HepG2 (cell line): ENCODE data around the gene GRM2. TPM values are rescaled to one million over a fixed set of nuclear protein-coding genes. Genes with fewer than 3 reads are reported as not detected.

Experiments used
- ATF1 ChIP-seq: IDR thresholded peaks from 2 replicates; pipeline ENCODE4 v1.6.1; 2016; ENCODE audit warnings: mild to moderate bottlenecking, control low read depth
- ATF7 ChIP-seq, 2 experiments: fragments of 450-650 bp in 1 of 2; sonication (generic) in 1 of 2; formaldehyde crosslinking in 1 of 2; IDR thresholded peaks; 2 replicates each; pipeline versions ENCODE4 v1.4.0 to v1.6.1; 2016 to 2020; ENCODE audit warnings: antibody characterized with exemption in 1 of 2, mild to moderate bottlenecking in 1 of 2, missing genetic modification reagents in 1 of 2
- EHMT2 ChIP-seq: fragments of 200-600 bp; sonication (generic); IDR thresholded peaks from 2 replicates; pipeline ENCODE4 v1.7.0; 2017; ENCODE audit warnings: antibody characterized with exemption, low read depth, low read length, borderline replicate concordance
- FOSL2 ChIP-seq: sonication (generic); formaldehyde crosslinking; IDR thresholded peaks from 2 replicates; pipeline ENCODE4 v1.4.0; 2020; ENCODE audit warnings: missing genetic modification reagents
- KLF15 ChIP-seq: sonication (generic); formaldehyde crosslinking; IDR thresholded peaks from 2 replicates; pipeline ENCODE4 v1.8.1; 2023; ENCODE audit warnings: borderline replicate concordance, mild to moderate bottlenecking, inconsistent platforms, missing genetic modification reagents, mixed read lengths
- NFE2L2 ChIP-seq: fragments of 150-350 bp; IDR thresholded peaks from 2 replicates; pipeline ENCODE4 v1.6.1; 2014; ENCODE audit warnings: low read length
- SP4 ChIP-seq: sonication (generic); formaldehyde crosslinking; IDR thresholded peaks from 2 replicates; pipeline ENCODE4 v1.8.1; 2023; ENCODE audit warnings: mild to moderate bottlenecking, missing genetic modification reagents
- ZFP36 ChIP-seq: fragments of 150-350 bp; IDR thresholded peaks from 2 replicates; pipeline ENCODE4 v1.6.1; 2018; ENCODE audit warnings: borderline replicate concordance, low read length, low read depth; ENCODE audit not compliant: partially characterized antibody
- ZNF30 ChIP-seq: sonication (generic); formaldehyde crosslinking; IDR thresholded peaks from 2 replicates; pipeline ENCODE4 v1.5.0; 2020; ENCODE audit warnings: mild to moderate bottlenecking, missing genetic modification reagents
- ZNF326 ChIP-seq: sonication (generic); formaldehyde crosslinking; IDR thresholded peaks from 2 replicates; pipeline ENCODE4 v1.4.0; 2020; ENCODE audit warnings: missing genetic modification reagents, borderline replicate concordance
- ZNF644 ChIP-seq: IDR thresholded peaks from 2 replicates; pipeline ENCODE4 v1.6.1; 2016; ENCODE audit warnings: low read depth
- ZNF713 ChIP-seq: sonication (generic); formaldehyde crosslinking; IDR thresholded peaks from 2 replicates; pipeline ENCODE4 v1.4.0; 2020; ENCODE audit warnings: mild to moderate bottlenecking, missing genetic modification reagents
- ZSCAN31 ChIP-seq: sonication (generic); formaldehyde crosslinking; IDR thresholded peaks from 2 replicates; pipeline ENCODE4 v1.5.0; 2020; ENCODE audit warnings: low read depth, mild to moderate bottlenecking, missing genetic modification reagents
- polyA plus RNA-seq, 8 experiments: library from polyadenylated mRNA; depleted of rRNA in 3 of 8; stranded (reverse) in 7 of 8; unstranded in 1 of 8; fragments of >200 nt; fragmentation: Illumina TruSeq in 4 of 8; extraction: Trizol in 4 of 8; gene quantifications; 2 replicates each; pipeline versions ENCODE4 v1.2.1 to v1.2.3, GENCODE V29; 2011 to 2016; ENCODE audit warnings: low read depth in 4 of 8, missing spikeins in 1 of 8, mixed read lengths in 1 of 8; ENCODE audit not compliant: insufficient read depth in 1 of 8
- total RNA-seq, 5 experiments: library from RNA; depleted of rRNA; stranded (reverse); fragments of >200 nt; fragmentation: Illumina TruSeq; extraction: Trizol; gene quantifications; 2 replicates each; pipeline ENCODE4 v1.2.3, GENCODE V29; 2016; ENCODE audit warnings: low read depth in 1 of 5
- TF ChIP-seq, protein P1 (sequence below): sonication (generic); formaldehyde crosslinking; IDR thresholded peaks from 2 replicates; pipeline ENCODE4 v1.4.0; 2020; ENCODE audit warnings: missing genetic modification reagents
- TF ChIP-seq, protein P2 (sequence below): IDR thresholded peaks from 2 replicates; pipeline ENCODE4 v1.6.1; 2012; ENCODE audit warnings: low read depth, low read length, improper control_type of control experiment
- TF ChIP-seq, protein P3 (sequence below): sonication (generic); formaldehyde crosslinking; IDR thresholded peaks from 2 replicates; pipeline ENCODE4 v1.4.0; 2020; ENCODE audit warnings: missing genetic modification reagents
- TF ChIP-seq, protein P4 (sequence below): fragments of 450-650 bp; IDR thresholded peaks from 2 replicates; pipeline ENCODE4 v1.6.1; 2017; ENCODE audit warnings: mild to moderate bottlenecking
- TF ChIP-seq, protein P5 (sequence below): IDR thresholded peaks from 2 replicates; pipeline ENCODE4 v1.6.1; 2018; ENCODE audit warnings: missing genetic modification reagents, mild to moderate bottlenecking, missing compliant biosample characterization

GRM2 gene
- total and polyA plus RNA-seq, 2 of the 13 experiments (the other 11 are each of a cell fraction or from before 2014, with no cell fraction given), result 0.04 to 0.07 TPM

DNA sequence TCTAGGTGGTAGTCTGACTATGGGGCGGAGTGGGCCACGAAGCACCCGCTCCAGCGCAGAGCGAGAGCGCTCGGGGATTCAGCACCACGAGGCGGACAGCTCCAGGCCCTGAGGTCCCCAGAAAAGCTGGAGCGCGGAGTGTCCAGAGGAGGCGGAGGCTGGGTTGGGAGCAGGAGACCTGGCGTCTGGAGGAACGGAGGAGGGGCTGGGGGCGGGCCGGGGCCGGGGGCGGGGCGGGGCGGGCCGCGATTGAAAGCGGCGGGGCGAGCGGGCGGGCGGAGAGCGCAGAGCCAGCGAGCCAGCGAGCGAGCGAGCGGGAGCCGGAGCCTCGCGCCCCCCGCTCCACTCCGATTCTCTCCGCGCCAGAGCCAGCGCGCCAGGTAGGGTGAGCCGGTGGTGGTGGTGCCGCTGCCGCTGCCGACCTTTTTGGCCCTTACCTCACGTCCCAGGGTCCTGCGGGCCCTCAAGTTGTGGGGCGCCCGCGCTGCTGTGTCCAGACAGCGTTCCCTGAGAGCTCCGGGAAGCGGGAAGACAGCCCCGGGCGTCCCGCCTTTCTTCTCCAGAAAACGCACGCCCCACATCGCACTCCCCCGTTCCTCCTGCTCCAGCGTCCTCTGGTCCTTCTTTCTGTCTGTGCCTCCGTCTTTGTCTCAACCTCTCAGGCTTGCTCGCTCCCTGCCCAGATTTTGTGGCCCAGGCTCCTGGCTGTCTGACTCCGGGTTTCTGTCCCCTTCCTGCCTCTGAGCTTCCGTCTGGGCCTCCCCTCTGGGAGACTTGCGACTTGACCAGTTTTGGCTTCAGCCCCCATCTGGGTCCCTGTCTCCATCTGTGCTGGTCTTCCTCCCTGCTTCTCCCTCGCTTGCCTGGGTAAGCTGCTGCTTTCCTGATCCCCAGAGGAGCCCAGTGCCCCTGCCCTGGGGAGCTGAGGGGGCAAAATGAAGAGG is at the start of gene GRM2 (continued):
- TF ChIP-seq, protein P1, sequence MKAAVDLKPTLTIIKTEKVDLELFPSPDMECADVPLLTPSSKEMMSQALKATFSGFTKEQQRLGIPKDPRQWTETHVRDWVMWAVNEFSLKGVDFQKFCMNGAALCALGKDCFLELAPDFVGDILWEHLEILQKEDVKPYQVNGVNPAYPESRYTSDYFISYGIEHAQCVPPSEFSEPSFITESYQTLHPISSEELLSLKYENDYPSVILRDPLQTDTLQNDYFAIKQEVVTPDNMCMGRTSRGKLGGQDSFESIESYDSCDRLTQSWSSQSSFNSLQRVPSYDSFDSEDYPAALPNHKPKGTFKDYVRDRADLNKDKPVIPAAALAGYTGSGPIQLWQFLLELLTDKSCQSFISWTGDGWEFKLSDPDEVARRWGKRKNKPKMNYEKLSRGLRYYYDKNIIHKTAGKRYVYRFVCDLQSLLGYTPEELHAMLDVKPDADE, result no peak
- no peak for TF ChIP-seq ZSCAN31
- TF ChIP-seq KLF15 (CRISPR knock-in tag), result no peak
- 0 out of 2 replicates have a peak, but pooled peaks have one; percentile 15 for TF ChIP-seq ZNF644 (CRISPR knock-in tag)
- TF ChIP-seq ZNF713 (CRISPR knock-in tag), result no peak
- TF ChIP-seq ZFP36, result no peak
- TF ChIP-seq EHMT2, result peak; percentile 50; the same call in 1 of the 2 replicates
- TF ChIP-seq FOSL2 (CRISPR knock-in tag), result peak; percentile 46
- no peak for TF ChIP-seq ZNF326
- TF ChIP-seq, protein P2, sequence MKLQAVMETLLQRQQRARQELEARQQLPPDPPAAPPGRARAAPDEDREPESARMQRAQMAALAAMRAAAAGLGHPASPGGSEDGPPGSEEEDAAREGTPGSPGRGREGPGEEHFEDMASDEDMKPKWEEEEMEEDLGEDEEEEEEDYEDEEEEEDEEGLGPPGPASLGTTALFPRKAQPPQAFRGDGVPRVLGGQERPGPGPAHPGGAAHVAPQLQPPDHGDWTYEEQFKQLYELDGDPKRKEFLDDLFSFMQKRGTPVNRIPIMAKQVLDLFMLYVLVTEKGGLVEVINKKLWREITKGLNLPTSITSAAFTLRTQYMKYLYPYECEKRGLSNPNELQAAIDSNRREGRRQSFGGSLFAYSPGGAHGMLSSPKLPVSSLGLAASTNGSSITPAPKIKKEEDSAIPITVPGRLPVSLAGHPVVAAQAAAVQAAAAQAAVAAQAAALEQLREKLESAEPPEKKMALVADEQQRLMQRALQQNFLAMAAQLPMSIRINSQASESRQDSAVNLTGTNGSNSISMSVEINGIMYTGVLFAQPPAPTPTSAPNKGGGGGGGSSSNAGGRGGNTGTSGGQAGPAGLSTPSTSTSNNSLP, result no peak
- no peak for TF ChIP-seq ATF1
- TF ChIP-seq, protein P3, sequence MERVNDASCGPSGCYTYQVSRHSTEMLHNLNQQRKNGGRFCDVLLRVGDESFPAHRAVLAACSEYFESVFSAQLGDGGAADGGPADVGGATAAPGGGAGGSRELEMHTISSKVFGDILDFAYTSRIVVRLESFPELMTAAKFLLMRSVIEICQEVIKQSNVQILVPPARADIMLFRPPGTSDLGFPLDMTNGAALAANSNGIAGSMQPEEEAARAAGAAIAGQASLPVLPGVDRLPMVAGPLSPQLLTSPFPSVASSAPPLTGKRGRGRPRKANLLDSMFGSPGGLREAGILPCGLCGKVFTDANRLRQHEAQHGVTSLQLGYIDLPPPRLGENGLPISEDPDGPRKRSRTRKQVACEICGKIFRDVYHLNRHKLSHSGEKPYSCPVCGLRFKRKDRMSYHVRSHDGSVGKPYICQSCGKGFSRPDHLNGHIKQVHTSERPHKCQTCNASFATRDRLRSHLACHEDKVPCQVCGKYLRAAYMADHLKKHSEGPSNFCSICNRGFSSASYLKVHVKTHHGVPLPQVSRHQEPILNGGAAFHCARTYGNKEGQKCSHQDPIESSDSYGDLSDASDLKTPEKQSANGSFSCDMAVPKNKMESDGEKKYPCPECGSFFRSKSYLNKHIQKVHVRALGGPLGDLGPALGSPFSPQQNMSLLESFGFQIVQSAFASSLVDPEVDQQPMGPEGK (CRISPR knock-in tag), result peak; percentile 66
- no peak for TF ChIP-seq ZNF30 (CRISPR knock-in tag)
- TF ChIP-seq, protein P4, sequence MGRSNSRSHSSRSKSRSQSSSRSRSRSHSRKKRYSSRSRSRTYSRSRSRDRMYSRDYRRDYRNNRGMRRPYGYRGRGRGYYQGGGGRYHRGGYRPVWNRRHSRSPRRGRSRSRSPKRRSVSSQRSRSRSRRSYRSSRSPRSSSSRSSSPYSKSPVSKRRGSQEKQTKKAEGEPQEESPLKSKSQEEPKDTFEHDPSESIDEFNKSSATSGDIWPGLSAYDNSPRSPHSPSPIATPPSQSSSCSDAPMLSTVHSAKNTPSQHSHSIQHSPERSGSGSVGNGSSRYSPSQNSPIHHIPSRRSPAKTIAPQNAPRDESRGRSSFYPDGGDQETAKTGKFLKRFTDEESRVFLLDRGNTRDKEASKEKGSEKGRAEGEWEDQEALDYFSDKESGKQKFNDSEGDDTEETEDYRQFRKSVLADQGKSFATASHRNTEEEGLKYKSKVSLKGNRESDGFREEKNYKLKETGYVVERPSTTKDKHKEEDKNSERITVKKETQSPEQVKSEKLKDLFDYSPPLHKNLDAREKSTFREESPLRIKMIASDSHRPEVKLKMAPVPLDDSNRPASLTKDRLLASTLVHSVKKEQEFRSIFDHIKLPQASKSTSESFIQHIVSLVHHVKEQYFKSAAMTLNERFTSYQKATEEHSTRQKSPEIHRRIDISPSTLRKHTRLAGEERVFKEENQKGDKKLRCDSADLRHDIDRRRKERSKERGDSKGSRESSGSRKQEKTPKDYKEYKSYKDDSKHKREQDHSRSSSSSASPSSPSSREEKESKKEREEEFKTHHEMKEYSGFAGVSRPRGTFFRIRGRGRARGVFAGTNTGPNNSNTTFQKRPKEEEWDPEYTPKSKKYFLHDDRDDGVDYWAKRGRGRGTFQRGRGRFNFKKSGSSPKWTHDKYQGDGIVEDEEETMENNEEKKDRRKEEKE, result no peak
- TF ChIP-seq NFE2L2, result no peak
- TF ChIP-seq, protein P5, sequence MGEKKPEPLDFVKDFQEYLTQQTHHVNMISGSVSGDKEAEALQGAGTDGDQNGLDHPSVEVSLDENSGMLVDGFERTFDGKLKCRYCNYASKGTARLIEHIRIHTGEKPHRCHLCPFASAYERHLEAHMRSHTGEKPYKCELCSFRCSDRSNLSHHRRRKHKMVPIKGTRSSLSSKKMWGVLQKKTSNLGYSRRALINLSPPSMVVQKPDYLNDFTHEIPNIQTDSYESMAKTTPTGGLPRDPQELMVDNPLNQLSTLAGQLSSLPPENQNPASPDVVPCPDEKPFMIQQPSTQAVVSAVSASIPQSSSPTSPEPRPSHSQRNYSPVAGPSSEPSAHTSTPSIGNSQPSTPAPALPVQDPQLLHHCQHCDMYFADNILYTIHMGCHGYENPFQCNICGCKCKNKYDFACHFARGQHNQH (CRISPR knock-in tag), result peak; percentile 54; the same call in 1 of the 2 replicates
- peak; percentile 38; the same call in 1 of the 2 replicates for TF ChIP-seq SP4 (CRISPR knock-in tag)
- TF ChIP-seq ATF7 (IDR thresholded peaks at IDR 0.05), result no peak
- TF ChIP-seq ATF7 (CRISPR knock-in tag; IDR thresholded peaks at IDR 0.05), result no peak
